CD4-positive, alpha-beta T cell (primary cell): Measurements from ENCODE around the gene AIMP2. TPM values are rescaled to one million over a fixed set of nuclear protein-coding genes. Genes with fewer than 3 reads are reported as not detected.
"Not testable (repeated sequence)": the region's sequence is repeated elsewhere in the genome, so short reads cannot be mapped to it uniquely, and the experiment has no call there.

ENCODE experiments used
- ATAC-seq: fragments of 200-7000 bp; cut with Tn5 transposase; one replicate; pipeline ENCODE4 v1.10.0; 2022; ENCODE audit warnings: mild to moderate bottlenecking; ENCODE audit not compliant: poor library complexity
- CTCF ChIA-PET: fragments of 350-600 bp; sonication (Branson Sonifier 250); formaldehyde crosslinking; loops from one replicate; lab custom pipeline; 2021; ENCODE audit warnings: antibody characterized with exemption, inconsistent platforms; lab: Charles Lee
- POLR2A ChIA-PET: fragments of 350-600 bp; sonication (Branson Sonifier 250); formaldehyde crosslinking; loops from one replicate; lab custom pipeline; 2021; ENCODE audit warnings: antibody characterized with exemption, inconsistent platforms; lab: Charles Lee
- DNase-seq, 14 experiments: peaks; one replicate each; pipeline ENCODE4 v3.0.0-alpha.2; 2013 to 2020; ENCODE audit warnings: mixed read lengths in 2 of 14
- H3K27ac ChIP-seq, 2 donors: one replicate each; pipeline versions ENCODE4 v1.5.1 to v1.7.0; 2013; ENCODE audit warnings: low read length in 2 of 2, low read depth in 1 of 2, mild to moderate bottlenecking in 1 of 2
- H3K27me3 ChIP-seq, 2 experiments: 1 replicate in 1 of 2; 2 replicates in 1 of 2; pipeline versions ENCODE4 v1.6.1 to v1.7.0; 2013; ENCODE audit warnings: low read length in 2 of 2, control low read depth in 1 of 2, mild to moderate bottlenecking in 1 of 2, moderate library complexity in 1 of 2; ENCODE audit not compliant: insufficient read depth in 2 of 2, control insufficient read depth in 1 of 2
- H3K36me3 ChIP-seq: one replicate; pipeline ENCODE4 v1.6.1; 2013; ENCODE audit warnings: low read length, control low read depth; ENCODE audit not compliant: insufficient read depth
- H3K4me1 ChIP-seq: one replicate; pipeline ENCODE4 v1.6.1; 2013; ENCODE audit warnings: low read length, control low read depth; ENCODE audit not compliant: insufficient read depth
- H3K4me3 ChIP-seq: one replicate; pipeline ENCODE4 v1.5.1; 2013; ENCODE audit warnings: mild to moderate bottlenecking, low read length, moderate library complexity
- H3K9me3 ChIP-seq, 2 experiments: 1 replicate in 1 of 2; 2 replicates in 1 of 2; pipeline versions ENCODE4 v1.6.1 to v1.7.0; 2013; ENCODE audit warnings: low read length in 2 of 2, mild to moderate bottlenecking in 2 of 2, control low read depth in 1 of 2, moderate library complexity in 1 of 2; ENCODE audit not compliant: control insufficient read depth in 1 of 2, insufficient read depth in 1 of 2
- H3K27ac Mint-ChIP-seq: one replicate; pipeline ENCODE4 v1.8.0; 2020; ENCODE audit warnings: mixed read lengths
- H3K27me3 Mint-ChIP-seq: one replicate; pipeline ENCODE4 v1.8.0; 2021; ENCODE audit warnings: mixed read lengths
- H3K36me3 Mint-ChIP-seq: one replicate; pipeline ENCODE4 v1.8.0; 2021; ENCODE audit warnings: low read depth, mixed read lengths
- H3K4me1 Mint-ChIP-seq: one replicate; pipeline ENCODE4 v1.8.0; 2021; ENCODE audit warnings: low read depth, mixed read lengths
- H3K4me3 Mint-ChIP-seq: one replicate; pipeline ENCODE4 v1.8.0; 2020; ENCODE audit warnings: mild to moderate bottlenecking, mixed read lengths
- H3K9me3 Mint-ChIP-seq: one replicate; pipeline ENCODE4 v1.8.0; 2020; ENCODE audit warnings: mixed read lengths
- CTCF ChIP-seq: fragments of 200-600 bp; IDR thresholded peaks from one replicate; pipeline ENCODE4 v1.8.0; 2022; ENCODE audit warnings: antibody characterized with exemption, mild to moderate bottlenecking
- intact Hi-C, 2 experiments: fragments of 100-400 bp; cut with DNase I in 1 of 2; cut with micrococcal nuclease in 1 of 2; formaldehyde crosslinking; loops; one replicate each; pipeline versions ENCODE4 v1.15.1 to v1.9.0; 2023 to 2025; cut with DNase I, micrococcal nuclease
- total RNA-seq, 174 experiments: library from RNA in 2 of 174; stranded (reverse) in 2 of 174; gene quantifications; one replicate each; pipeline ENCODE4 v1.2.3 and lab custom pipeline; 2021 to 2026

The AIMP2 gene
- total RNA-seq, 2 experiments from 2014 or later: 4.3 to 5.4 TPM

- no peaks in the 10 kb centered on the region for H3K27me3 Mint-ChIP-seq
- H3K4me1 Mint-ChIP-seq: no peaks in the 10 kb centered on the region
- no peak for ATAC-seq
Measured at GRCh38 chr7:6049780-6050179, 40.7 kb downstream of the AIMP2 start.

GRCh38 chr7:6051185-6051584, 42.1 kb downstream of the AIMP2 start:
- DNase-seq, H3K9me3 Mint-ChIP-seq, H3K27me3 ChIP-seq, ATAC-seq, CTCF ChIA-PET, H3K4me3 ChIP-seq, H3K27ac Mint-ChIP-seq, H3K4me3 Mint-ChIP-seq, intact Hi-C loops, H3K27ac ChIP-seq, H3K4me1 ChIP-seq, H3K27me3 Mint-ChIP-seq, H3K4me1 Mint-ChIP-seq, H3K9me3 ChIP-seq: not testable (repeated sequence)
- H3K36me3 ChIP-seq: peaks cover 52% of the 10 kb centered on the region
- POLR2A ChIA-PET: interaction anchor here (0.8 kb wide), 1 partner anchor 27 kb away, joined by 3 read pairs; no protein-coding TSS in a partner anchor
- peaks cover 50% of the 10 kb centered on the region for H3K36me3 Mint-ChIP-seq

More at GRCh38 chr7:6049780-6050179, 40.7 kb downstream of the AIMP2 start:
- ChIA-PET POLR2A (no interaction called here), CTCF (no interaction called here)
- Mint-ChIP-seq H3K27ac (no peak overlapping the region), H3K36me3 (peaks cover 60% of the 10 kb centered on the region), H3K4me3 (no peak overlapping the region), H3K9me3 (no peaks in the 10 kb centered on the region)
- intact Hi-C loops: no loop called here
- H3K9me3 ChIP-seq: no peaks in the 10 kb centered on the region
- no peak for TF ChIP-seq CTCF
- peaks cover 3% of the 10 kb centered on the region for H3K4me1 ChIP-seq
- H3K27ac ChIP-seq: no peak overlapping the region
- H3K36me3 ChIP-seq: peaks cover 56% of the 10 kb centered on the region
- DNase-seq: no peak
- no peaks in the 10 kb centered on the region for H3K27me3 ChIP-seq
- no peak overlapping the region for H3K4me3 ChIP-seq

GRCh38 chr7:6056616-6057015, 47.5 kb downstream of the AIMP2 start:
- Mint-ChIP-seq H3K27me3 (no peaks in the 10 kb centered on the region), H3K36me3 (peaks cover 27% of the 10 kb centered on the region), H3K4me3 (peak overlapping the region; percentile 31), H3K4me1 (peaks cover 27% of the 10 kb centered on the region), H3K9me3 (no peaks in the 10 kb centered on the region), H3K27ac (no peak overlapping the region)
- TF ChIP-seq CTCF: no peak
- Histone ChIP-seq H3K4me1 (peaks cover 28% of the 10 kb centered on the region), H3K27me3 (no peaks in the 10 kb centered on the region), H3K4me3 (no peak overlapping the region), H3K36me3 (peaks cover 17% of the 10 kb centered on the region), H3K9me3 (no peaks in the 10 kb centered on the region), H3K27ac (no peak overlapping the region)
- ChIA-PET POLR2A (interaction anchor here (0.6 to 0.9 kb wide), 2 partner anchors 36 to 47 kb away, joined by 3 to 4 read pairs; partner anchors contain the start of genes AIMP2 and PMS2), CTCF (interaction anchor here (0.6 kb wide), 1 partner anchor 61 kb away, joined by 3 read pairs; no protein-coding TSS in a partner anchor)
- intact Hi-C loops: no loop called here
- ATAC-seq (no peak), DNase-seq (no peak)
